DMS153 treated with DMSO at 0.1 percent for 48 hours (cell line): ENCODE data around the gene BSPRY.
"Not testable (repeated sequence)": the region's sequence is repeated elsewhere in the genome, so short reads cannot be mapped to it uniquely, and the experiment has no call there.

Experiments
- DNase-seq: peaks from one replicate; lab custom pipeline; 2025; ENCODE audit not compliant: unreplicated experiment; lab: John Stamatoyannopoulos, UW

Gene BSPRY

GRCh38 chr9:113393281-113393680, 43.9 kb downstream of the BSPRY start:
- DNase-seq: no peak

- no peak for DNase-seq
Observed at GRCh38 chr9:113395000-113395861, 45.9 kb downstream of the BSPRY start.

- DNase-seq: no peak
Observed at GRCh38 chr9:113397203-113397631, 47.9 kb downstream of the BSPRY start.

GRCh38 chr9:113398796-113399195, 49.5 kb downstream of the BSPRY start:
- no peak for DNase-seq

- DNase-seq: no peak
Observed at GRCh38 chr9:113399646-113400200, 50.4 kb downstream of the BSPRY start.

- peak; percentile 96 for DNase-seq
Observed at GRCh38 chr9:113401027-113401792, 51.9 kb downstream of the BSPRY start, which contains the start of gene ALAD. Gene ALAD (minus strand): TSS chr9:113401284. CDS start chr9:113393559, 7,725 bp downstream.

GRCh38 chr9:113403646-113404045, 54.3 kb downstream of the BSPRY start:
- DNase-seq: no peak

GRCh38 chr9:113406353-113406752, 57.0 kb downstream of the BSPRY start:
- DNase-seq: not testable (repeated sequence)

GRCh38 chr9:113406873-113407511, 57.7 kb downstream of the BSPRY start:
- DNase-seq: peak; percentile 45

- DNase-seq: no peak
Observed at GRCh38 chr9:113409481-113409880, 60.1 kb downstream of the BSPRY start.

GRCh38 chr9:113409883-113410206, 60.5 kb downstream of the BSPRY start:
- DNase-seq: no peak

- DNase-seq: peak; percentile 95
Observed at GRCh38 chr9:113410207-113410864, 61.0 kb downstream of the BSPRY start, which contains the start of the genes C9orf43 and POLE3. Gene C9orf43 (plus strand): TSS chr9:113410747. CDS start chr9:113413494, 2,747 bp downstream. Gene POLE3 (minus strand): TSS chr9:113410675. CDS start chr9:113410293, 382 bp downstream.

GRCh38 chr9:113416149-113416721, 66.9 kb downstream of the BSPRY start:
- DNase-seq: no peak

GRCh38 chr9:113417370-113417769, 68.0 kb downstream of the BSPRY start:
- no peak for DNase-seq
